Measurements from ENCODE around the gene TEDC2. TPM values are rescaled to one million over a fixed set of nuclear protein-coding genes. Genes with fewer than 3 reads are reported as not detected.

Gene TEDC2
- total and polyA plus RNA-seq, 2 of the 8 experiments (the other 6 are each of a cell fraction or from before 2014, with no cell fraction given), result 54.6 to 55.6 TPM

- Histone ChIP-seq H3K79me2 (ENCODE audit: control insufficient read depth in 1 of 2, insufficient read depth in 2 of 2, low read length in 2 of 2) (no peaks in the 10 kb centered on the region), H2BK120ac (replicated peaks; ENCODE audit: low read depth, low read length) (no peak overlapping the region), H2AFZ (ENCODE audit: low read length) (no peak overlapping the region), H3K4ac (replicated peaks; ENCODE audit: insufficient read length, low read depth, low read length) (no peak overlapping the region), H3K27ac (ENCODE audit: low read depth, low read length) (no peak overlapping the region), H2BK5ac (ENCODE audit: low read depth, low read length) (no peak overlapping the region), H3K18ac (ENCODE audit: extremely low read depth, low read length) (no peak overlapping the region; the same call in 1 of the 2 replicates), H3K23ac (ENCODE audit: insufficient read length) (no peak overlapping the region), H3K56ac (replicated peaks; ENCODE audit: insufficient read length, low read depth, low read length) (no peak overlapping the region), H3K27me3 (replicated peaks in 1 of 4; ENCODE audit: control insufficient read depth in 3 of 4, extremely low read depth in 1 of 4, insufficient read depth in 3 of 4, low read length in 3 of 4) (peaks cover 24 to 61% (median 54%) of the 10 kb centered on the region in 4 experiments), H3K4me2 (ENCODE audit: insufficient read depth in 1 of 2, low read depth in 2 of 2, low read length in 2 of 2) (peak overlapping the region; percentile 53 to 75; a peak in 2 of 4 replicates), H3K23me2 (ENCODE audit: low read depth, low read length) (peaks cover 24% of the 10 kb centered on the region; the same call in 1 of the 2 replicates), H3K36me3 (ENCODE audit: control insufficient read depth in 2 of 4, insufficient read depth in 4 of 4, low read length in 3 of 4) (no peaks in the 10 kb centered on the region), H3K4me1 (replicated peaks in 1 of 4; ENCODE audit: control insufficient read depth in 3 of 4, insufficient read depth in 4 of 4, low read length in 3 of 4) (peaks cover 0 to 41% (median 31%) of the 10 kb centered on the region in 4 experiments; a peak in 6 of 7 replicates), H3K9ac (replicated peaks in 1 of 4; ENCODE audit: extremely low read depth in 1 of 4, low read depth in 3 of 4, low read length in 3 of 4) (no peak overlapping the region), H3K9me3 (ENCODE audit: insufficient read depth in 2 of 2, low read depth in 1 of 2, low read length in 1 of 2) (no peaks in the 10 kb centered on the region), H3K4me3 (ENCODE audit: extremely low read depth in 1 of 4, insufficient read depth in 2 of 4, low read depth in 3 of 4, low read length in 4 of 4) (peak overlapping the region in 1 of 4 experiments; percentile 56; a peak in 1 of 8 replicates), H2BK20ac (ENCODE audit: low read length) (no peak overlapping the region), H4K91ac (replicated peaks; ENCODE audit: insufficient read length, low read length) (peak overlapping the region; percentile 4), H4K8ac (ENCODE audit: extremely low read depth, insufficient read depth, low read length) (no peak overlapping the region), H3K14ac (ENCODE audit: insufficient read length) (no peak overlapping the region), H2AK5ac (ENCODE audit: low read depth, low read length) (0 out of 2 replicates have a peak overlapping the region, but pooled peaks have one; percentile 24), H3K79me1 (ENCODE audit: low read depth, low read length) (no peaks in the 10 kb centered on the region), H4K5ac (ENCODE audit: insufficient read length, low read depth, low read length) (no peak overlapping the region), H2BK12ac (ENCODE audit: low read depth, low read length) (peak overlapping the region; percentile 68; the same call in 1 of the 2 replicates), H4K20me1 (replicated peaks in 1 of 2; ENCODE audit: control insufficient read depth in 1 of 2, insufficient read depth in 2 of 2, low read length in 2 of 2) (peaks cover 2 to 10% of the 10 kb centered on the region in 2 experiments), H2BK15ac (ENCODE audit: low read length) (peak overlapping the region; percentile 97; the same call in 1 of the 2 replicates)
- ChIA-PET POLR2A (ENCODE audit: partially characterized antibody) (interaction anchor here (1.0 to 2.8 kb wide), 4 partner anchors 11 to 63 kb away, joined by 4 to 8 read pairs (median 7); partner anchors contain the start of gene TEDC2), CTCF (ENCODE audit: partially characterized antibody) (interaction anchor here (1.0 to 4.0 kb wide), 3 partner anchors 9 to 130 kb away, joined by 4 to 15 read pairs (median 11); partner anchors contain the start of genes ABCA3 and TEDC2)
- FAIRE-seq, result no peak
- 92% methylated on average over 7 of the region's 7 CpGs; no CpG with 5 or more reads in 1 of the 2 experiments for WGBS, 2 experiments (ENCODE audit: extremely low coverage in 1 of 2, insufficient coverage in 1 of 2, insufficient read length in 1 of 2, insufficient replicate concordance in 2 of 2, low coverage in 1 of 2, low lambda C conversion rate in 2 of 2, missing lambda C conversion rate in 1 of 2)
- no peak for DNase-seq (ENCODE audit: low read depth in 1 of 2, low spot score in 2 of 2)
- no peak for TF ChIP-seq MAX (IDR thresholded peaks at IDR 0.05)
- no peak for TF ChIP-seq EGR1 (IDR thresholded peaks at IDR 0.05; ENCODE audit: borderline replicate concordance, low read depth, low read length)
- TF ChIP-seq CEBPB (IDR thresholded peaks at IDR 0.05; ENCODE audit: low read depth, low read length), result no peak
- TF ChIP-seq ASH2L (IDR thresholded peaks at IDR 0.05; ENCODE audit: low read length), result no peak
- no peak for TF ChIP-seq PHF8 (conservative IDR thresholded peaks at IDR 0.05; ENCODE audit: low read depth, low read length)
- no peak for TF ChIP-seq BCL11A (IDR thresholded peaks at IDR 0.05; ENCODE audit: low read depth in 2 of 2, low read length in 2 of 2)
- TF ChIP-seq ATF3 (IDR thresholded peaks at IDR 0.05; ENCODE audit: insufficient read depth, low read depth, low read length), result no peak
- TF ChIP-seq SUZ12 (IDR thresholded peaks at IDR 0.05; ENCODE audit: low read length), result no peak
- no peak for TF ChIP-seq TBP (IDR thresholded peaks at IDR 0.05; ENCODE audit: low read depth, low read length)
- no peak for TF ChIP-seq RAD21 (IDR thresholded peaks at IDR 0.05 in 1 of 2, conservative IDR thresholded peaks at IDR 0.05 in 1 of 2; ENCODE audit: low read depth in 2 of 2, low read length in 2 of 2)
- TF ChIP-seq CBX5 (IDR thresholded peaks at IDR 0.05; ENCODE audit: low read depth, low read length), result no peak
- TF ChIP-seq SP1 (IDR thresholded peaks at IDR 0.05; ENCODE audit: low read depth, low read length), result no peak
- no peak for TF ChIP-seq RXRA (IDR thresholded peaks at IDR 0.05; ENCODE audit: insufficient read depth, low read depth, low read length)
These were observed 10.3 kb downstream of the TEDC2 start for GRCh38 chr16:2470234-2470601.
